Mucosa of gallbladder (tissue), 1 donor: ENCODE data around the gene CCNG2. TPM values are rescaled to one million over a fixed set of nuclear protein-coding genes. Genes with fewer than 3 reads are reported as not detected.

Source experiments
- DNase-seq: peaks from one replicate; pipeline ENCODE4 v3.0.0-alpha.2; 2020; ENCODE audit warnings: low spot score
- total RNA-seq: library from RNA; stranded (reverse); gene quantifications from one replicate; pipeline ENCODE4 v1.2.1, GENCODE V29; 2021
- donor health status: DM: no; HTN: no; CAD: no.

Gene CCNG2
- total RNA-seq, 1 donor from 2014 or later = 55.3 TPM

DNA sequence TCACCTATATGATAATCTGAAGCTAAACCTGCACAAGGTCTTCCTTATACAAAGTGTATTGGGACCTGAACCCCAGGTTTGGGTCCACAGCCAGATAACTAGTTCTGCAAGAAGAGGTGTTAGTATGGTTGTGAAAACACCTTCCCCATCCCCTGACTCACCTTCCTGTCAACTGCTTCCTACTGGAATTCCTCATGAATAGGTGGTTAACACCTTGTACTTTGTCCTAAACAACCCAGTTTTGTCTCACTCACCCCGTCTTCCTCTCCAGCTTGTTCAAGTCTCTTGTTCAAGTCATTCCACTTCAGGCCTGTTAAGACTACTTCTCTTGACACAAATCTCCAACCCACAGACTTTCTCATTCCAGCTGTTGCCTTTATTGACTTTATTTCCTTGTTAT lies 45.5 kb downstream of the CCNG2 start:
- no peak for DNase-seq

DNA sequence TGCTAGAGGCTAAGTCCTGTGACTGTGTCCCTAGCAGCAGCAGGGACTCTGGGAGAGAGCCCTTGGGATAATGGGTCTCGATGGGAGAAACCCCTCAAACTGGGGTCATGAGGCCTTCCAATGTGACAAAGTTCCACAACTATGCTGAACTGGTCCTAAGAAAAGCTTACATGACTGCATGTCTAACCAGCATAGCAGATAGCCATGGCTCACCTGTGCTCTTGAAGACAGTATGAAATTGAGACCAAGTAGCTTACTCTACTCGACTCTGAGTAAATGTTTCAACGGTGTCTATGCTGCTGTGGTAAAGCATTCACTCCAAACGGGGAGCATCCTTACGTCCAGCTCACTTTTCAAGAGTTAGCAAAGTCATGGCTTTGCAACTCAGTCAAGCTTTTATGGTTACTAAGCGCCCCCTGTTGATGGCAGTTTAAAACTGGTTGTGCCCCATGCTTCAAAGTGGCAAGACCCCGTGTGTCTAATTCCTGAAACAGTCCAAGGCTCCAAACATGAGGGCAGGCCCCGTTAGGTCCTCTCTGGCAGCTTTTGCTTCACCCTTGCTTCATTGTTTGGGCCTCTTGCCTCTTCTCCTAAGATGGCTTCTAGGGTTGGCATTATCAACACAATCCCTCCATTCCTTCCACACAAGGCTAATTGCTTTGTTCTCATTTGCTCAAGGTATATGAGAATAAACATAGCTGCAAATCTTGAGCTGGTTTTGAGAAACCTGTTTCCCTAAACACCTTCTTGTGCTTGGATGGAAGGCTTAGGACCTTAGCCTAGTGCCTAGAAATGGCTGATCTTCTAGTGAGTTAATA lies 46.6 kb downstream of the CCNG2 start:
- DNase-seq = peak; percentile 74

GRCh38 chr4:77204621-77205020 lies 47.6 kb downstream of the CCNG2 start:
- DNase-seq = no peak

DNA sequence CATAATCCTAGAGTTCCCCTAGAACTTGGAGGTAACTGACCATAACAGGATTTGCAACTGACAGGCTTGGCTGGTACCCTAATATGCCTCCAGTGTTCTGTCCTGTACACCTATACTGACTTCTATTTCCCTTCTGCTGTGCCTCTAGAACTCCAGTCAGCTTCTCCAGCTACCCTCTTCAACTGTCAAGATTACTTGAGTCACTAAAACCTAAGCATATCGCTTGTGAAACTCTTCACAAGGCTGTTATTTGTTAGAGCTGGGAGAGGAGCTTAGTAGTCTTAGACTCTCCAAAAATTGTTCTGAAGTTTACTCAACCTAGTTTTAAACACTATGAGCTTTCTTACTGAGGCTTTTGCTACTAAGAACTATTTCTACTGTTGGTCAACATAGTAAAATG lies 52.0 kb downstream of the CCNG2 start:
- no peak for DNase-seq

DNA sequence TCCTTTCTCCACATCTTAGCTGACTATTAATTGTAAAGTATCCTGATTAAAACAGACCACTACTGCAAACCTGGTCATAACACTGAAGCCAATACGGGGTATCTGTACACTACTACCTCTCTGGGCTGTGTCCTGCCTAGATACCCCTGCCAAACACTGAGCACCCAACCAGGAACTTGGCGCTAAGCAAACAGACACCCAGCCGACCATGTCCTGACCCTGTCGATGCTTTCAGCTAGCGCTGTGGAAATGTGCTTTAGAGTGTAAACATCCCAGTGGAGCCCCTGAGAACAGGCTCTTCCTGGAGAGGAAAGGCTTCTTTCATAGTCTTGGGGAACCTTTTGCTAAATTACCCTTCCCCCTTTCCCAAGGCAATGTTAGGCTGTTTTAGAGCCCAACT lies 52.9 kb downstream of the CCNG2 start:
- no peak for DNase-seq

DNA sequence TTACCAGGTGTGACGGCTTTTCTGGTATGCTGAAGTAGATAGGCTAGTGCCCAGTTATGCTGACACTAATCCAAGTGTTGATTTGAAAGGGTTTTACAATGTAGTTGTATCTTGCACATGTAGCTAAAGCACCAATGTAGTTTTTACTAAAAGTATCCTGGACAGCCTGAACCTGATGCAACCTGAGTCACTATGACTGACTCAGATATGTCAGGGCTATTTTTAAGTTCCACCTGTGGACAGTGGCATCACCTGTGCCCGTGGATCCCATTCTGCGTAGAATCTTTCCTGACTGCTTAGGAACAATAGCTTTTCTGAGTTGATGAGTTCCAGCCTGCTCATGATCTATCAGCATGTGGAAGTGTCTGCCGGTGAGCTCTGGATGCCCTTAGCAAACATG lies 58.1 kb downstream of the CCNG2 start:
- no peak for DNase-seq

DNA sequence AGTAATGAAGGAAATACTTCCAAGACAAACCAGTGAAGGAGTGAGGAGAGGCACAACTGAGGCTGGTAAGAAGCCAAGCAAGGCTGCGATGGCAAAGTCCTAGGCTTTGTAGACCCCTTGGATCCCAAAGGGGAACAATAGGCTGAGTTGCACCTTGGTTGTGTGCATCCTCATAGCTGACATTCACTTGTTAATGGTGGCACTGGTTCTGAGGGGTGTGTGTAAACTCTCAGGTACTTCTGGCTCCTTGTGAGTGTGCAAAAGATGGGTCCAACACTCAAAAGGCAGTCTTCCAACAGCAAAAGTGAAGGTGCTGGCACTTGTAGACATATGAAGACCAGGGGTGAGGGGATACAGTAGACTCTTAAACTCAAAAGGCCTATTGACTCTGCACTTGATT lies 60.5 kb downstream of the CCNG2 start:
- no peak for DNase-seq

GRCh38 chr4:77219266-77219665 lies 62.3 kb downstream of the CCNG2 start:
- no peak for DNase-seq

Other genes starting within 250 kb of the CCNG2 start
- gene SEPTIN11, start 207.5 kb upstream of the CCNG2 start, total RNA-seq = 64.0 TPM
- 396 TPM for gene CCNI, start 81.2 kb upstream of the CCNG2 start, total RNA-seq